Sigmoid colon (tissue), 7 donors: ENCODE data around the gene MYO18A. TPM values are rescaled to one million over a fixed set of nuclear protein-coding genes. Genes with fewer than 3 reads are reported as not detected.

ENCODE experiments used
- DNase-seq: peaks from one replicate; pipeline ENCODE4 v3.0.0-alpha.2; 2019
- H3K27ac ChIP-seq, 4 donors: fragments of 200-600 bp; sonication (generic); one replicate each; pipeline ENCODE4 v1.5.1; 2016 to 2019; ENCODE audit warnings: mild to moderate bottlenecking in 1 of 4
- H3K27me3 ChIP-seq, 3 donors: fragments of 200-600 bp; sonication (generic); one replicate each; pipeline ENCODE4 v1.5.1; 2019; ENCODE audit warnings: mild to moderate bottlenecking in 1 of 3
- H3K36me3 ChIP-seq, 4 donors: fragments of 200-600 bp; sonication (generic); one replicate each; pipeline ENCODE4 v1.5.1; 2016 to 2019
- H3K4me1 ChIP-seq, 4 donors: fragments of 200-600 bp; sonication (generic); one replicate each; pipeline ENCODE4 v1.5.1; 2017 to 2019
- H3K4me3 ChIP-seq, 4 donors: fragments of 200-600 bp; sonication (generic); one replicate each; pipeline ENCODE4 v1.5.1; 2017 to 2019; ENCODE audit warnings: mild to moderate bottlenecking in 2 of 4, moderate library complexity in 1 of 4
- H3K9me3 ChIP-seq, 4 donors: fragments of 200-600 bp in 3 of 4; sonication (generic) in 3 of 4; one replicate each; pipeline versions ENCODE4 v1.5.1 to v1.6.1; 2013 to 2019
- EP300 ChIP-seq, 4 donors: sonication (generic); formaldehyde crosslinking; IDR thresholded peaks; one replicate each; pipeline ENCODE4 v1.6.1; 2017; ENCODE audit warnings: antibody characterized with exemption in 4 of 4
- POLR2A ChIP-seq, 2 donors: fragments of 450-650 bp; IDR thresholded peaks; one replicate each; pipeline ENCODE4 v1.6.1; 2016; ENCODE audit warnings: antibody characterized with exemption in 2 of 2, mild to moderate bottlenecking in 2 of 2, moderate library complexity in 2 of 2
- POLR2AphosphoS5 ChIP-seq, 4 donors: sonication (generic); formaldehyde crosslinking; IDR thresholded peaks; one replicate each; pipeline ENCODE4 v1.6.1; 2017; ENCODE audit warnings: antibody characterized with exemption in 4 of 4
- WGBS, 2 donors: extraction: QIAGEN DNeasy Blood & Tissue Kit; methylation state at CpG; one replicate each; pipeline ENCODE4 v1.1.7; 2013; 5-methylcytosine and 5-hydroxymethylcytosine counted together
- intact Hi-C: fragments of 100-400 bp; cut with DNase I; formaldehyde crosslinking; loops from one replicate; pipeline ENCODE4 v1.15.1; 2023
- polyA plus RNA-seq, 3 donors: library from polyadenylated mRNA; stranded (reverse); fragments of 200-250 nt; gene quantifications; one replicate each; pipeline ENCODE4 v1.2.3, GENCODE V29; 2013
- total RNA-seq, 4 donors: library from RNA; depleted of rRNA; stranded (reverse); fragments of >200 nt; gene quantifications; one replicate each; pipeline ENCODE4 v1.1.0, GENCODE V29; 2016
- TF ChIP-seq, protein P1 (sequence below), 4 experiments: fragments of 450-650 bp in 3 of 4; fragments of 200-600 bp in 1 of 4; IDR thresholded peaks; one replicate each; pipeline ENCODE4 v1.5.1; 2016 to 2019; ENCODE audit warnings: antibody characterized with exemption in 4 of 4, mild to moderate bottlenecking in 3 of 4, moderate library complexity in 2 of 4
- donor health status: healthy with polysubstance abuse.
- donor health status: Bipolar disorder and iron deficiency.
- donor health status: healthy.

MYO18A gene
- total and polyA plus RNA-seq, 7 donors: 24.0 to 92.6 (median 48.4) TPM

GRCh38 chr17:29050176-29050575 lies 130.0 kb downstream of the MYO18A start:
- no peaks in the 10 kb centered on the region for H3K4me1 ChIP-seq
- no peaks in the 10 kb centered on the region for H3K27me3 ChIP-seq
- TF ChIP-seq POLR2A (IDR thresholded peaks at IDR 0.05) (no peak), POLR2AphosphoS5 (IDR thresholded peaks at IDR 0.05) (no peak), EP300 (IDR thresholded peaks at IDR 0.05) (no peak)
- TF ChIP-seq, protein P1, sequence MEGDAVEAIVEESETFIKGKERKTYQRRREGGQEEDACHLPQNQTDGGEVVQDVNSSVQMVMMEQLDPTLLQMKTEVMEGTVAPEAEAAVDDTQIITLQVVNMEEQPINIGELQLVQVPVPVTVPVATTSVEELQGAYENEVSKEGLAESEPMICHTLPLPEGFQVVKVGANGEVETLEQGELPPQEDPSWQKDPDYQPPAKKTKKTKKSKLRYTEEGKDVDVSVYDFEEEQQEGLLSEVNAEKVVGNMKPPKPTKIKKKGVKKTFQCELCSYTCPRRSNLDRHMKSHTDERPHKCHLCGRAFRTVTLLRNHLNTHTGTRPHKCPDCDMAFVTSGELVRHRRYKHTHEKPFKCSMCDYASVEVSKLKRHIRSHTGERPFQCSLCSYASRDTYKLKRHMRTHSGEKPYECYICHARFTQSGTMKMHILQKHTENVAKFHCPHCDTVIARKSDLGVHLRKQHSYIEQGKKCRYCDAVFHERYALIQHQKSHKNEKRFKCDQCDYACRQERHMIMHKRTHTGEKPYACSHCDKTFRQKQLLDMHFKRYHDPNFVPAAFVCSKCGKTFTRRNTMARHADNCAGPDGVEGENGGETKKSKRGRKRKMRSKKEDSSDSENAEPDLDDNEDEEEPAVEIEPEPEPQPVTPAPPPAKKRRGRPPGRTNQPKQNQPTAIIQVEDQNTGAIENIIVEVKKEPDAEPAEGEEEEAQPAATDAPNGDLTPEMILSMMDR (IDR thresholded peaks at IDR 0.05): no peak
- no peak overlapping the region for H3K4me3 ChIP-seq
- H3K36me3 ChIP-seq: no peaks in the 10 kb centered on the region
- H3K27ac ChIP-seq: no peak overlapping the region
- 85 to 89% methylated on average over 5 of the region's 5 CpGs for WGBS, 2 donors
- intact Hi-C loops: no loop called here
- H3K9me3 ChIP-seq: no peaks in the 10 kb centered on the region
- no peak for DNase-seq

DNA sequence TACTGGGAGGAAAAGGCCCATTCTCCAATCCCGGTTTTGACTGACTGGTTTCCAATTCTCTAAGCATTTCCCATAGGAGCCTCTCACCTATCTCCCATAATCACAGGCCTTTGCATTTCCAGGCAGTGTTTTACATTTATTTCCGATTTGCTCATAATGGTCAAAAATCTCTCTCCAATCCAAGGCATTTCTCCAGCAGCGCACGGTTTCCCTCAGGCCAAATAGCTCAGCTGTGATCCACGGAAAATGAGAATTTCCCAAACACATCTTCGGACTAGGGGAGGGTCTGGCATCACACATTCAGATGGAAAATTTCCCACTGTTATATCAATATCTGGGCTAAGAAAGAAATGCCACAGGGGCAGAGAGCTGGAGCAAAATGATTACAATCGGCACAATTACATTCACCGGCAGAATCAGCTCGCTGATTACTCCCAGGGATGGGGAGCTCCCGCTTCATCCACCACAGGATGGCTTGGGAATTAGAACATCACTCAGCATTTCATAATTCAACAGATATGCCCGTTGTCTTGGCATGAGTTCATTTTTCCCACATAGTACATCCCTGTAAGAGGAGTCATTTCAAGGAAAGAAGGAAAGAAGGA lies 130.6 kb downstream of the MYO18A start:
- no peak for DNase-seq
- Histone ChIP-seq H3K9me3 (no peaks in the 10 kb centered on the region), H3K27me3 (no peaks in the 10 kb centered on the region), H3K27ac (no peak overlapping the region), H3K36me3 (no peaks in the 10 kb centered on the region), H3K4me3 (no peak overlapping the region), H3K4me1 (no peaks in the 10 kb centered on the region)
- 89 to 92% methylated on average over 11 of the region's 11 CpGs for WGBS, 2 donors
- intact Hi-C loops: no loop called here
- TF ChIP-seq POLR2A (IDR thresholded peaks at IDR 0.05) (no peak), POLR2AphosphoS5 (IDR thresholded peaks at IDR 0.05) (no peak), EP300 (IDR thresholded peaks at IDR 0.05) (no peak)
- TF ChIP-seq, protein P1 (IDR thresholded peaks at IDR 0.05): no peak

- H3K27me3 ChIP-seq: no peaks in the 10 kb centered on the region
- no peaks in the 10 kb centered on the region for H3K4me1 ChIP-seq
- WGBS, 2 donors: 65 to 72% methylated on average over 10 of the region's 10 CpGs
- intact Hi-C loops: no loop called here
- TF ChIP-seq EP300 (IDR thresholded peaks at IDR 0.05): no peak
- TF ChIP-seq, protein P1 (IDR thresholded peaks at IDR 0.05): no peak
- TF ChIP-seq POLR2A (IDR thresholded peaks at IDR 0.05): no peak
- H3K4me3 ChIP-seq: no peak overlapping the region
- no peak for DNase-seq
- no peaks in the 10 kb centered on the region for H3K9me3 ChIP-seq
- no peak overlapping the region for H3K27ac ChIP-seq
- no peaks in the 10 kb centered on the region for H3K36me3 ChIP-seq
Observed at GRCh38 chr17:29048440-29049368, 131.5 kb downstream of the MYO18A start.

- intact Hi-C loops: no loop called here
- no peak for DNase-seq
- Histone ChIP-seq H3K4me1 (no peaks in the 10 kb centered on the region), H3K27me3 (no peaks in the 10 kb centered on the region), H3K27ac (no peak overlapping the region), H3K9me3 (no peaks in the 10 kb centered on the region), H3K36me3 (no peaks in the 10 kb centered on the region), H3K4me3 (no peak overlapping the region)
- WGBS, 2 donors: 87 to 90% methylated on average over 5 of the region's 5 CpGs
- TF ChIP-seq POLR2AphosphoS5 (IDR thresholded peaks at IDR 0.05) (no peak), POLR2A (IDR thresholded peaks at IDR 0.05) (no peak), EP300 (IDR thresholded peaks at IDR 0.05) (no peak)
- TF ChIP-seq, protein P1 (IDR thresholded peaks at IDR 0.05): no peak
Observed at GRCh38 chr17:29046473-29046839, 133.7 kb downstream of the MYO18A start.
